Erythroblast (primary cell): Measurements from ENCODE around the gene HOXA7.

ENCODE experiments used
- GATA1 ChIP-seq: IDR thresholded peaks from 2 replicates; pipeline ENCODE4 v1.6.1; 2011; ENCODE audit warnings: low read depth, mild to moderate bottlenecking, control low read depth, low read length, moderate library complexity
- POLR2A ChIP-seq: IDR thresholded peaks from 2 replicates; pipeline ENCODE4 v1.6.1; 2011; ENCODE audit warnings: mild to moderate bottlenecking, low read length

DNA sequence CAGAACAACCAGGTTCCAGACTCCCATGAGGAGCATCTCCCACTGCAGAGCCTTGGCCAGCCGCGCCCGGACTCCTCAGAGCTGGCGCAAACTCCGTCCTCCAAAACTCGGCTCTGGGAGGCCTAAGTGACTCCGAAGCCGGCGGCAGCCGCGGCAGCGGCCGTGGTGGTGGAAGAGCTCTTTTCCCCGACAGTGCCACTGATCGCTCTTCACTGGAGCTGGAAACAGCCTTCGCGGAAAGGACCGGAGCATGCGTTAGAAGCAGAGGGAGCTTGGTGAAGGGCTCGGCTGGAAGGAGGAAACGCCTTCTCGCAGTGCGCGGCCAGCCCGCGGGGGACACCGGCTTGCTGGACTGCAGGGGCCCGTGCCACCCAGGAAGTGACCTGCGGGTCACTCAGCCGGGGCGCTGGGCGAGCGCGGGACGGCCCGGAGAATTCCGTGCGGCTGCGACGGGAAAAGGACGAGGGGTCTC lies 48.4 kb upstream of the HOXA7 start:
- no peak for TF ChIP-seq POLR2A
- no peak for TF ChIP-seq GATA1
